ENCODE measurements around the gene SUMF1. TPM values are rescaled to one million over a fixed set of nuclear protein-coding genes. Genes with fewer than 3 reads are reported as not detected.

The SUMF1 gene
- total RNA-seq, 1 donor from 2014 or later = 35.4 TPM

DNA sequence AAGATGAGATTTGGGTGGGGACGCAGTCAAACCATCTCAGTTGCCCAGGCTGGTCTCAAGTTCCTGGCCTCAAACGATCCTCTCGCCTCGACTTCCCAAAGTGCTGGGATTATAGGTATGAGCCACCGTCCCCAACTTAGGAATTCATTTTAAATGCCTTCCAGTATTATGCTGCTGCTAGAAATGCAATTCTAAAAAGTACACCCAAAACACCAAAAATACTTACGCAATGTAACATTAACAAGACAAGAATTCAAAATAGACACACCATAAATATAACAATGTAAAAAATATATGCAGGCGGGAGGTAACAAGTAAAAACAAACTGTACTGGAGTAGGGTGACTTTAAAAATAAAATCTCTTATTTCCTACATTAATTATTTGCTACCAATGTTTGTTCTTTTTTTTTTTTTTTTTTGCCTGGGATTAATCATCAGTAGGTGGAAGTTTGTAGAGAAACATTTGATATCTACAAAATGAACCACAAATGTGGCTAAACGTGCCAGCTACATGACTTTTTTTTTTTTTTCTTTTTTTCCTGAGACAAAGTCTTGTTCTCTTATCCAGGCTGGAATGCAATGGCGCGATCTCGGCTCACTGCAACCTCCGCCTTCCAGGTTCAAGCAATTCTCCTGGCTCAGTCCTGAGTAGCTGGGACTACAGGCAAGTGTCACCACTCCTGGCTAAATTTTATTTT, 107.1 kb downstream of the SUMF1 start:
- H3K9me3 ChIP-seq = no peaks in the 10 kb centered on the region
- H3K36me3 ChIP-seq = peaks cover 7% of the 10 kb centered on the region
- TF ChIP-seq, protein P1, sequence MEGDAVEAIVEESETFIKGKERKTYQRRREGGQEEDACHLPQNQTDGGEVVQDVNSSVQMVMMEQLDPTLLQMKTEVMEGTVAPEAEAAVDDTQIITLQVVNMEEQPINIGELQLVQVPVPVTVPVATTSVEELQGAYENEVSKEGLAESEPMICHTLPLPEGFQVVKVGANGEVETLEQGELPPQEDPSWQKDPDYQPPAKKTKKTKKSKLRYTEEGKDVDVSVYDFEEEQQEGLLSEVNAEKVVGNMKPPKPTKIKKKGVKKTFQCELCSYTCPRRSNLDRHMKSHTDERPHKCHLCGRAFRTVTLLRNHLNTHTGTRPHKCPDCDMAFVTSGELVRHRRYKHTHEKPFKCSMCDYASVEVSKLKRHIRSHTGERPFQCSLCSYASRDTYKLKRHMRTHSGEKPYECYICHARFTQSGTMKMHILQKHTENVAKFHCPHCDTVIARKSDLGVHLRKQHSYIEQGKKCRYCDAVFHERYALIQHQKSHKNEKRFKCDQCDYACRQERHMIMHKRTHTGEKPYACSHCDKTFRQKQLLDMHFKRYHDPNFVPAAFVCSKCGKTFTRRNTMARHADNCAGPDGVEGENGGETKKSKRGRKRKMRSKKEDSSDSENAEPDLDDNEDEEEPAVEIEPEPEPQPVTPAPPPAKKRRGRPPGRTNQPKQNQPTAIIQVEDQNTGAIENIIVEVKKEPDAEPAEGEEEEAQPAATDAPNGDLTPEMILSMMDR (IDR thresholded peaks at IDR 0.05) = no peak
- H3K4me3 ChIP-seq = no peak overlapping the region
- no peak overlapping the region for H3K27ac ChIP-seq
- no peaks in the 10 kb centered on the region for H3K27me3 ChIP-seq (ENCODE audit: low read depth)
- ATAC-seq = no peak
- H3K4me1 ChIP-seq = peaks cover 17% of the 10 kb centered on the region
- no peak for DNase-seq
- intact Hi-C loops (cut with DNase I) = loop anchor here (10.0 kb wide), 1 partner anchor 275 kb away; no protein-coding TSS in a partner anchor

GRCh38 chr3:4358273-4358672, 108.8 kb downstream of the SUMF1 start:
- H3K4me1 ChIP-seq = peaks cover 17% of the 10 kb centered on the region
- no peaks in the 10 kb centered on the region for H3K27me3 ChIP-seq (ENCODE audit: low read depth)
- H3K4me3 ChIP-seq = no peak overlapping the region
- H3K36me3 ChIP-seq = peaks cover 7% of the 10 kb centered on the region
- intact Hi-C loops (cut with DNase I) = loop anchor here (10.0 kb wide), 1 partner anchor 277 kb away; no protein-coding TSS in a partner anchor
- no peaks in the 10 kb centered on the region for H3K9me3 ChIP-seq
- ATAC-seq = no peak
- no peak for DNase-seq
- no peak overlapping the region for H3K27ac ChIP-seq
- TF ChIP-seq, protein P1 (IDR thresholded peaks at IDR 0.05) = no peak

DNA sequence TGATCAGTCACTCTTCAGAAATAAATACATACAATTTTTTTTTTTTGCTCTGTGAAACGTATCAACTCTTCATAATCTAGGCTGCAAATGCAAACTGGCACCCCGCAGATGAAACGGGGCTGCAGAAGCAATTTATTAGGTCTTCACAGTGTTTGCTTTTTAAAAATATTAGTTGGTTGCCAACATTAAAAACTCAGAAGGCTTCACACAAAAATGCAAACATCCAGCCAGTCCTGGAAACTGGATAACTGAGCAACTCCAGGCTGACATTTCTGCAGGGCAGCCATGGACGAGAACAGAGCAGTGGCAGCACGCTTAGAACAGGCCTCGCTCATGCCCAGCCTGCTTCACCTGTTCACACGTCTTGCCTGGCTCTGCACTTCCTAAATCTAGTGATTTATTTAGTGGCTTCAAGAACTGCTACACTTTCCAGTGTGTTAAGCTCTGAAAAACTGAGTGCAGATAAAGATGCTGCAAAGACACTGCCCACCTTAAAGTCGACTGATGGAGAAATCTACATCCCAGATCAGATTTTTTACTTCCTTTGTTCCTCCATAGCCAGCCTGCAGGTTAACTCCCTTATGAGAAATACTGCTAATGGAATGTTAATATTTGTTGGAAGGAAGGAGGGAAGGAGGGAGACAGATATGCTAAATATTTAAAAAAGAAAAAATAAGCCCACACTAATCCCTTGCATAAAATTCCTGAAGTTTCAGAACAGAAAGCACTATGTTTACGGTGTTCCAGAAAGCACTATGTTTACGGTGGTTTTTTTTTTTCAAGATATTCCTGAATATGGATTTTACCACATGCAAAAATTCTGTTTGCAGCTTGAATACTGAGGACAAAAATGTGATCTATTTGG, 110.3 kb downstream of the SUMF1 start:
- DNase-seq (no peak), ATAC-seq (no peak)
- Histone ChIP-seq H3K4me3 (no peak overlapping the region), H3K27ac (no peak overlapping the region), H3K36me3 (peaks cover 6% of the 10 kb centered on the region), H3K9me3 (no peaks in the 10 kb centered on the region), H3K27me3 (ENCODE audit: low read depth) (no peaks in the 10 kb centered on the region), H3K4me1 (peaks cover 19% of the 10 kb centered on the region)
- intact Hi-C loops (cut with DNase I) = loop anchor here (10.0 kb wide), 1 partner anchor 278 kb away; no protein-coding TSS in a partner anchor
- TF ChIP-seq, protein P1 (IDR thresholded peaks at IDR 0.05) = no peak

- ATAC-seq (no peak), DNase-seq (no peak)
- Histone ChIP-seq H3K4me3 (no peak overlapping the region), H3K27me3 (ENCODE audit: low read depth) (no peaks in the 10 kb centered on the region), H3K36me3 (no peaks in the 10 kb centered on the region), H3K4me1 (peaks cover 25% of the 10 kb centered on the region), H3K9me3 (no peaks in the 10 kb centered on the region), H3K27ac (no peak overlapping the region)
- TF ChIP-seq, protein P1 (IDR thresholded peaks at IDR 0.05) = no peak
- intact Hi-C loops (cut with DNase I) = loop anchor here (10.0 kb wide), 1 partner anchor 279 kb away; no protein-coding TSS in a partner anchor
Observed at GRCh38 chr3:4356220-4356540, 110.9 kb downstream of the SUMF1 start.

DNA sequence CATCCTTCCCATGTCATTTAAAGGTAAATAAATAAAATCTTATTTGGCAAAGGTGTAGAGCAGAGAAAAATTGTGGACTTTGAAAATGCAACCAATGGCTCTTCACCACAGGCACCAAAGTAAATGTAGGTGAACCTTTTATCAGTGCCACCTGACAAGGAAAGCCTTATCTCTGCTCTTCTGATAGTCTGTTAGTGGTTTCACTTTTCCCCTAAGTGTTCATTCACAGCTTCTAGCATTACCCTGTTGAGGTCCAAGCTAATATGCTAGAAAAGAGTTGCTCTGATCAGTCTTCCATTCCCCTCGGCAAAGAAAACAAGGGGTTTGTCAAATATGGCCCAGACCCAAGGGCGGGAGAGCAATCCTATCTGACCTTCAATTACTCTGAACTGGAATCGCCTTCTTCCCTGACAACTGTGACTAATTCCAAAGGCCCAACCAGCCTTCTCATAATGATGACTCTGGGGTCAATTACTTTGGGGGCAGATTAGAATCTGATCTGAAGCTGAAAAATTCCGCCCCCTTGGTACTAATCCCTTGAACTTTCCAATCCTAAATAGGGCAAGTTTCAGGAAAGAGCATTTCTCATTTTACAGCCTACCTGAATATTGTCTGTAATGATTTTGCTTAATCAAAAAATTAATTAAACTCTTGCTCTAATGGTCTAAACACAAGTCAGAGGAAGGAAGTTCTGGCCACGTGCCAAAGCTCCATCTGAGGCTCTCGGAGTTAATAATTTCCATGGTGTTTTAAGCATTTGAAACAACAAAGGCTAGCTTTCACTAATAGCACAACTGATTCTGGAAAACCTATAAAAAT, 111.5 kb downstream of the SUMF1 start:
- no peak for DNase-seq
- intact Hi-C loops (cut with DNase I) = loop anchor here (10.0 kb wide), 1 partner anchor 279 kb away; no protein-coding TSS in a partner anchor
- Histone ChIP-seq H3K27ac (no peak overlapping the region), H3K4me1 (peaks cover 28% of the 10 kb centered on the region), H3K36me3 (no peaks in the 10 kb centered on the region), H3K4me3 (no peak overlapping the region), H3K9me3 (no peaks in the 10 kb centered on the region), H3K27me3 (ENCODE audit: low read depth) (no peaks in the 10 kb centered on the region)
- TF ChIP-seq, protein P1 (IDR thresholded peaks at IDR 0.05) = no peak
- ATAC-seq = no peak
